NCI-H226 (cell line): ENCODE results near the gene ROBO4.

ENCODE experiments used
- DNase-seq: peaks from one replicate; pipeline ENCODE4 v3.0.0-alpha.2; 2015

The ROBO4 gene

GRCh38 chr11:124887667-124888013 lies 10.0 kb downstream of the ROBO4 start:
- DNase-seq = no peak

- DNase-seq = no peak
These were observed 10.5 kb downstream of the ROBO4 start for GRCh38 chr11:124886978-124887666.

GRCh38 chr11:124886476-124886875 lies 11.2 kb downstream of the ROBO4 start:
- DNase-seq = no peak

- peak; percentile 26 for DNase-seq
These were observed 12.7 kb downstream of the ROBO4 start for GRCh38 chr11:124884869-124885479.

- DNase-seq = no peak
These were observed 13.3 kb downstream of the ROBO4 start for GRCh38 chr11:124884340-124884739.

- DNase-seq = no peak
These were observed 15.2 kb downstream of the ROBO4 start for GRCh38 chr11:124882339-124883071.

- DNase-seq = no peak
These were observed 16.7 kb downstream of the ROBO4 start for GRCh38 chr11:124880958-124881357.

- DNase-seq = no peak
These were observed 17.4 kb downstream of the ROBO4 start for GRCh38 chr11:124880290-124880611.

GRCh38 chr11:124879493-124880289 lies 18.0 kb downstream of the ROBO4 start:
- DNase-seq = no peak

GRCh38 chr11:124878759-124879492 lies 18.7 kb downstream of the ROBO4 start:
- DNase-seq = no peak

GRCh38 chr11:124877910-124878758 lies 19.5 kb downstream of the ROBO4 start:
- DNase-seq = no peak

- DNase-seq = no peak
These were observed 20.1 kb downstream of the ROBO4 start for GRCh38 chr11:124877631-124877909.

- no peak for DNase-seq
These were observed 20.6 kb downstream of the ROBO4 start for GRCh38 chr11:124876818-124877630.

- DNase-seq = peak; percentile 85
These were observed 21.5 kb downstream of the ROBO4 start for GRCh38 chr11:124875943-124876817.

GRCh38 chr11:124875401-124875800 lies 22.3 kb downstream of the ROBO4 start:
- no peak for DNase-seq

GRCh38 chr11:124874571-124875255 lies 23.0 kb downstream of the ROBO4 start:
- DNase-seq = no peak

- no peak for DNase-seq
These were observed 23.7 kb downstream of the ROBO4 start for GRCh38 chr11:124873951-124874350.

- DNase-seq = no peak
These were observed 24.9 kb downstream of the ROBO4 start for GRCh38 chr11:124872741-124873140.

GRCh38 chr11:124872280-124872679 lies 25.4 kb downstream of the ROBO4 start:
- DNase-seq = no peak

GRCh38 chr11:124870430-124870829 lies 27.2 kb downstream of the ROBO4 start:
- DNase-seq = no peak
